ENCODE data around the gene GAGE10. TPM values are rescaled to one million over a fixed set of nuclear protein-coding genes. Genes with fewer than 3 reads are reported as not detected.
"Not testable (repeated sequence)": the region's sequence is repeated elsewhere in the genome, so short reads cannot be mapped to it uniquely, and the experiment has no call there.

Gene GAGE10
- total RNA-seq, 2 experiments from 2014 or later: not detected

GRCh38 chrX:49312176-49312575 lies 8.7 kb downstream of the GAGE10 start:
- DNase-seq (ENCODE audit: low spot score): no peak
- BruUV-seq (replicated peaks): no TSS peak
- Histone ChIP-seq H3K9me2 (ENCODE audit: insufficient read depth, low read length) (no peaks in the 10 kb centered on the region), H3K79me2 (ENCODE audit: insufficient read depth, low read depth, low read length) (no peaks in the 10 kb centered on the region), H2AFZ (ENCODE audit: low read length) (no peak overlapping the region), H4K20me1 (ENCODE audit: insufficient read depth, low read length) (no peaks in the 10 kb centered on the region), H3K9me3 (ENCODE audit: low read length) (no peaks in the 10 kb centered on the region), H3K4me3 (ENCODE audit: low read depth, low read length, poor library complexity, severe bottlenecking) (no peak overlapping the region), H3K4me2 (ENCODE audit: low read length) (no peak overlapping the region), H3K36me3 (ENCODE audit: insufficient read depth, low read length) (no peaks in the 10 kb centered on the region), H3K4me1 (ENCODE audit: insufficient read depth, low read length, poor library complexity, severe bottlenecking) (no peaks in the 10 kb centered on the region), H3K27ac (ENCODE audit: low read depth, low read length, poor library complexity, severe bottlenecking) (no peak overlapping the region)
- POLR2A ChIA-PET: no interaction called here
- intact Hi-C loops (cut with micrococcal nuclease; ENCODE audit: unreplicated experiment): no loop called here
- TF ChIP-seq EZH2phosphoT487 (IDR thresholded peaks at IDR 0.05; ENCODE audit: borderline replicate concordance, low read depth, low read length) (no peak), CTCF (conservative IDR thresholded peaks at IDR 0.05; ENCODE audit: low read length) (no peak)
- CTCF ChIA-PET (ENCODE audit: unreplicated experiment): no interaction called here

DNA sequence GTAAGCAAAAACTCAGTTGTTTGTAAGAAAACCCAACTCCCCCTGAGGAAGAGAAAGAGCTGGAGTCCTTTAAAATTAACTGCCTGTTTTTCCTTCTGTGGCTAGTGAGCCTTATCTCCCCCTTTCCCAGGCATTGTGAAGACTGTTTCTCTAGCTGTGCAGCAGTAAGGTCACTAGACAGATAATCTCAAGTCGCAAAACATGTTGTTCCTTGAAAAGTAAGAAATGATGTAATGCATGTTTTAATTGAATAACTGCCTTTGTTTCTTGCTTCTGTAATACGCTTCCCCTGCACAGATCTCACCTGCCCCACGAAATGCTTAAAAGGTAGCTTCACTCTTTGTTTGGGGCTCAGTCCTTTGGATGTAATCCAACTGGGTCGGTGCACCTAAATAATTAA lies 12.6 kb downstream of the GAGE10 start:
- Histone ChIP-seq H3K4me2 (ENCODE audit: low read length) (no peak overlapping the region), H3K9me3 (ENCODE audit: low read length) (no peaks in the 10 kb centered on the region), H3K27ac (ENCODE audit: low read depth, low read length, poor library complexity, severe bottlenecking) (no peak overlapping the region), H2AFZ (ENCODE audit: low read length) (no peak overlapping the region), H3K36me3 (ENCODE audit: insufficient read depth, low read length) (no peaks in the 10 kb centered on the region), H3K79me2 (ENCODE audit: insufficient read depth, low read depth, low read length) (no peaks in the 10 kb centered on the region), H3K4me1 (ENCODE audit: insufficient read depth, low read length, poor library complexity, severe bottlenecking) (no peaks in the 10 kb centered on the region), H3K4me3 (ENCODE audit: low read depth, low read length, poor library complexity, severe bottlenecking) (no peak overlapping the region), H3K9me2 (ENCODE audit: insufficient read depth, low read length) (no peaks in the 10 kb centered on the region), H4K20me1 (ENCODE audit: insufficient read depth, low read length) (no peaks in the 10 kb centered on the region)
- TF ChIP-seq CTCF (conservative IDR thresholded peaks at IDR 0.05; ENCODE audit: low read length) (no peak), EZH2phosphoT487 (IDR thresholded peaks at IDR 0.05; ENCODE audit: borderline replicate concordance, low read depth, low read length) (no peak)
- CTCF ChIA-PET (ENCODE audit: unreplicated experiment): no interaction called here
- DNase-seq (ENCODE audit: low spot score): no peak
- no TSS peak for BruUV-seq (replicated peaks)
- POLR2A ChIA-PET: no interaction called here
- intact Hi-C loops (cut with micrococcal nuclease; ENCODE audit: unreplicated experiment): no loop called here

DNA sequence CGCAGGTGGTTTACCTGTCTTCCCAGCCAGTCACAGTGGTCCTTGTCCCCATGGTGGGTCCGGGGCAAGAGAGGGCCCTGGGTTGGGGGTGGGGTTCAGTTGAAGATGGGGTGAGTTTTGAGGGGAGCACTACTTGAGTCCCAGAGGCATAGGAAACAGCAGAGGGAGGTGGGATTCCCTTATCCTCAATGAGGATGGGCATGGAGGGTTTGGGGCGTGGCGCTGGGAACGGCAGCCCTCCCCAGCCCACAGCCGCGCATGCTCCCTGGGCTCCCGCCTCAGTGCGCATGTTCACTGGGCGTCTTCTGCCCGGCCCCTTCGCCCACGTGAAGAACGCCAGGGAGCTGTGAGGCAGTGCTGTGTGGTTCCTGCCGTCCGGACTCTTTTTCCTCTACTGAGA lies 18.3 kb downstream of the GAGE10 start, which contains the start of gene GAGE12J:
GAGE12J (plus strand) TSS at position 301 of the 400 bp plus-strand sequence. CDS start 1,157 bp downstream, outside the sequence.
- H3K9me3 ChIP-seq (ENCODE audit: low read length); H3K4me3 ChIP-seq (ENCODE audit: low read depth, low read length, poor library complexity, severe bottlenecking); DNase-seq (ENCODE audit: low spot score); H4K20me1 ChIP-seq (ENCODE audit: insufficient read depth, low read length); CTCF ChIA-PET (ENCODE audit: unreplicated experiment); H3K27ac ChIP-seq (ENCODE audit: low read depth, low read length, poor library complexity, severe bottlenecking); H3K9me2 ChIP-seq (ENCODE audit: insufficient read depth, low read length); H3K4me1 ChIP-seq (ENCODE audit: insufficient read depth, low read length, poor library complexity, severe bottlenecking); H3K36me3 ChIP-seq (ENCODE audit: insufficient read depth, low read length); H2AFZ ChIP-seq (ENCODE audit: low read length); BruUV-seq (replicated peaks); H3K4me2 ChIP-seq (ENCODE audit: low read length); intact Hi-C loops (cut with micrococcal nuclease; ENCODE audit: unreplicated experiment); H3K79me2 ChIP-seq (ENCODE audit: insufficient read depth, low read depth, low read length); POLR2A ChIA-PET: not testable (repeated sequence)

DNA sequence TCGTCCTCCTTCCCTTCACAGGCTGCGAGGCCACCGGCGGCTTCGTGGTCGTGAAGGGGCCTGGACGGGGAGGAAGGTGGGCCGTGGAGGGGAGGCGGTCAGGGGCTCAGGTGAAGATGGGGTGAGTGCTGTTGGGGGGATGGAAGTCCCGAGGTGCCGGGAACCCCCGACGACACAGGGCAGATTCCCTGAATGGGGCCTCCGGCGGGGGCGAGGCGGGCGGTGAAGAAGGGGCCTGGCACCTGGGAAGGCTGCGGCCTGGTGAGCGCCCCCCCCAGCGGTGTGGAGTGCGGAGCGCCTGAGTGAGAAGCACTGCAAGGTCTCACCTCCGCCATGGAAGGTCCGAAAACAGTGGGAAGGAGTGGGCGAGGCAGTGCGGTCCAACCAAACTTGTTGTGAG lies 18.8 kb downstream of the GAGE10 start:
- intact Hi-C loops (cut with micrococcal nuclease; ENCODE audit: unreplicated experiment); H3K4me3 ChIP-seq (ENCODE audit: low read depth, low read length, poor library complexity, severe bottlenecking): not testable (repeated sequence)

GRCh38 chrX:49323735-49324134 lies 20.3 kb downstream of the GAGE10 start:
- POLR2A ChIA-PET; H3K79me2 ChIP-seq (ENCODE audit: insufficient read depth, low read depth, low read length); H3K4me2 ChIP-seq (ENCODE audit: low read length); DNase-seq (ENCODE audit: low spot score); intact Hi-C loops (cut with micrococcal nuclease; ENCODE audit: unreplicated experiment); H3K9me3 ChIP-seq (ENCODE audit: low read length); BruUV-seq (replicated peaks); H3K27ac ChIP-seq (ENCODE audit: low read depth, low read length, poor library complexity, severe bottlenecking); CTCF ChIA-PET (ENCODE audit: unreplicated experiment); H3K36me3 ChIP-seq (ENCODE audit: insufficient read depth, low read length); H3K4me3 ChIP-seq (ENCODE audit: low read depth, low read length, poor library complexity, severe bottlenecking); H3K4me1 ChIP-seq (ENCODE audit: insufficient read depth, low read length, poor library complexity, severe bottlenecking); H3K9me2 ChIP-seq (ENCODE audit: insufficient read depth, low read length); H2AFZ ChIP-seq (ENCODE audit: low read length); H4K20me1 ChIP-seq (ENCODE audit: insufficient read depth, low read length): not testable (repeated sequence)

More for the DNA sequence above, 18.8 kb downstream of the GAGE10 start:
- H3K9me2 ChIP-seq (ENCODE audit: insufficient read depth, low read length); H3K27ac ChIP-seq (ENCODE audit: low read depth, low read length, poor library complexity, severe bottlenecking); H3K9me3 ChIP-seq (ENCODE audit: low read length); POLR2A ChIA-PET; CTCF ChIA-PET (ENCODE audit: unreplicated experiment); BruUV-seq (replicated peaks); H3K36me3 ChIP-seq (ENCODE audit: insufficient read depth, low read length); H4K20me1 ChIP-seq (ENCODE audit: insufficient read depth, low read length); H3K4me2 ChIP-seq (ENCODE audit: low read length); H3K4me1 ChIP-seq (ENCODE audit: insufficient read depth, low read length, poor library complexity, severe bottlenecking); H3K79me2 ChIP-seq (ENCODE audit: insufficient read depth, low read depth, low read length); DNase-seq (ENCODE audit: low spot score); H2AFZ ChIP-seq (ENCODE audit: low read length): not testable (repeated sequence)

Measured in OCI-LY7 (cell line).